Ovary (tissue), 3 donors: ENCODE measurements around the gene LRRK2.
"Not testable (repeated sequence)": the region's sequence is repeated elsewhere in the genome, so short reads cannot be mapped to it uniquely, and the experiment has no call there.

Experiments
- CTCF ChIP-seq, 3 donors: fragments of 450-650 bp in 2 of 3; fragments of 200-600 bp in 1 of 3; IDR thresholded peaks; one replicate each; pipeline versions ENCODE4 v1.5.1 to v1.8.0; 2016 to 2022; ENCODE audit warnings: antibody characterized with exemption in 3 of 3, mild to moderate bottlenecking in 1 of 3
- EP300 ChIP-seq: sonication (generic); formaldehyde crosslinking; IDR thresholded peaks from one replicate; pipeline ENCODE4 v1.6.1; 2017; ENCODE audit warnings: antibody characterized with exemption
- POLR2A ChIP-seq: fragments of 450-650 bp; IDR thresholded peaks from one replicate; pipeline ENCODE4 v1.6.1; 2017; ENCODE audit warnings: antibody characterized with exemption, mild to moderate bottlenecking, moderate library complexity
- donor health status: DM: no; HTN: no; CAD: no.

- TF ChIP-seq CTCF (IDR thresholded peaks at IDR 0.05); POLR2A; EP300: not testable (repeated sequence)
Measured at GRCh38 chr12:40211186-40211585, 13.6 kb upstream of the LRRK2 start.
